Endothelial cell of umbilical vein (primary cell): Measurements from ENCODE around the gene INPP5B. TPM values are rescaled to one million over a fixed set of nuclear protein-coding genes. Genes with fewer than 3 reads are reported as not detected.

Experiments used
- BruUV-seq: library from RNA; stranded (reverse); fragments of 400-500 nt; replicated peaks from 2 replicates; lab custom pipeline; 2021; lab: Mats Ljungman, UMichigan
- CTCF ChIA-PET: fragments of 300-600, 350-600 bp; sonication (Branson Sonifier 250); formaldehyde crosslinking; loops from one replicate; lab custom pipeline; 2021; ENCODE audit warnings: antibody characterized with exemption, inconsistent platforms; lab: Charles Lee
- POLR2A ChIA-PET: fragments of 300-600, 350-600 bp; sonication (Branson Sonifier 250); formaldehyde crosslinking; loops from one replicate; lab custom pipeline; 2021; ENCODE audit warnings: antibody characterized with exemption, inconsistent platforms; lab: Charles Lee
- DNase-seq: peaks from one replicate; pipeline ENCODE4 v3.0.0-alpha.2; 2011; ENCODE audit warnings: low read depth, low spot score
- FAIRE-seq: peaks from 2 replicates; lab custom pipeline; 2011; peaks lifted over from hg19 to GRCh38; lab: Jason Lieb, UNC
- H2AFZ ChIP-seq: 2 replicates; pipeline ENCODE4 v1.6.0; 2012; ENCODE audit warnings: low read depth, low read length, control low read depth, inconsistent platforms
- H3K27ac ChIP-seq: 2 replicates; pipeline ENCODE4 v1.5.1; 2011; ENCODE audit warnings: low read depth, mild to moderate bottlenecking, control low read depth, low read length, moderate library complexity; ENCODE audit not compliant: insufficient read depth
- H3K27me3 ChIP-seq, 2 experiments: 2 replicates each; pipeline versions ENCODE4 v1.6.0 to v1.6.1; 2011; ENCODE audit warnings: low read length in 2 of 2, mixed read lengths in 1 of 2; ENCODE audit not compliant: control insufficient read depth in 2 of 2, insufficient read depth in 2 of 2
- H3K36me3 ChIP-seq, 2 experiments: 2 replicates in 1 of 2; 3 replicates in 1 of 2; pipeline ENCODE4 v1.5.1; 2011; ENCODE audit warnings: low read length in 2 of 2, mild to moderate bottlenecking in 1 of 2, moderate library complexity in 1 of 2; ENCODE audit not compliant: control insufficient read depth in 2 of 2, insufficient read depth in 2 of 2; ENCODE audit errors: extremely low read depth in 1 of 2
- H3K4me1 ChIP-seq: 3 replicates; pipeline ENCODE4 v1.5.1; 2011; ENCODE audit warnings: mild to moderate bottlenecking, low read length; ENCODE audit not compliant: control insufficient read depth, insufficient read depth; ENCODE audit errors: extremely low read depth
- H3K4me2 ChIP-seq: 2 replicates; pipeline ENCODE4 v1.6.1; 2011; ENCODE audit warnings: low read length, control low read depth, mixed read lengths; ENCODE audit not compliant: insufficient read depth
- H3K4me3 ChIP-seq, 3 experiments: fragments of 200-600 bp in 1 of 3; sonication (generic), shearing (Covaris generic) in 1 of 3; replicated peaks in 1 of 3; 2 replicates each; pipeline ENCODE4 v1.5.1; 2011 to 2016; ENCODE audit warnings: control low read depth in 3 of 3, low read length in 3 of 3, mild to moderate bottlenecking in 2 of 3, inconsistent platforms in 1 of 3, low read depth in 1 of 3, moderate library complexity in 1 of 3; ENCODE audit not compliant: insufficient read depth in 1 of 3
- H3K79me2 ChIP-seq: 2 replicates; pipeline ENCODE4 v1.6.0; 2012; ENCODE audit warnings: low read length, inconsistent platforms; ENCODE audit not compliant: control insufficient read depth, insufficient read depth
- H3K9ac ChIP-seq: replicated peaks from 2 replicates; pipeline ENCODE3; 2011; ENCODE audit warnings: low read length, control low read depth; ENCODE audit not compliant: insufficient read depth; ENCODE audit errors: extremely low read depth
- H3K9me1 ChIP-seq: replicated peaks from 3 replicates; pipeline ENCODE4 v1.6.0; 2011; ENCODE audit warnings: mild to moderate bottlenecking, low read length; ENCODE audit not compliant: control insufficient read depth, insufficient read depth; ENCODE audit errors: extremely low read depth
- H3K9me3 ChIP-seq: replicated peaks from 2 replicates; pipeline ENCODE4 v1.5.1; 2012; ENCODE audit warnings: low read length, inconsistent platforms; ENCODE audit not compliant: control insufficient read depth, insufficient read depth
- H4K20me1 ChIP-seq: replicated peaks from 2 replicates; pipeline ENCODE3; 2011; ENCODE audit warnings: mild to moderate bottlenecking, low read length; ENCODE audit not compliant: control insufficient read depth, insufficient read depth; ENCODE audit errors: extremely low read depth
- EZH2 ChIP-seq: IDR thresholded peaks from 2 replicates; pipeline ENCODE4 v1.6.1; 2012; ENCODE audit warnings: borderline replicate concordance, low read depth, mild to moderate bottlenecking, moderate library complexity, low read length, inconsistent platforms; ENCODE audit not compliant: severe bottlenecking
- FOS ChIP-seq: IDR thresholded peaks from 2 replicates; pipeline ENCODE4 v1.6.1; 2011; ENCODE audit warnings: mild to moderate bottlenecking, low read length, moderate library complexity, borderline replicate concordance; ENCODE audit not compliant: insufficient read depth
- GATA2 ChIP-seq: IDR thresholded peaks from 2 replicates; pipeline ENCODE4 v1.7.0; 2011; ENCODE audit warnings: low read depth, mild to moderate bottlenecking, moderate library complexity, mixed read lengths, low read length; ENCODE audit not compliant: insufficient read length, insufficient read depth
- JUN ChIP-seq: IDR thresholded peaks from 2 replicates; pipeline ENCODE4 v1.6.1; 2011; ENCODE audit warnings: borderline replicate concordance, low read depth; ENCODE audit not compliant: insufficient read length, insufficient read depth
- MYC ChIP-seq: IDR thresholded peaks from one replicate; pipeline ENCODE4 v1.6.1; 2011; ENCODE audit warnings: mild to moderate bottlenecking, low read depth, low read length
- POLR2A ChIP-seq: IDR thresholded peaks from 2 replicates; pipeline ENCODE4 v1.6.1; 2012; ENCODE audit warnings: low read depth, mild to moderate bottlenecking, control low read depth, low read length
- POLR2AphosphoS5 ChIP-seq: IDR thresholded peaks from 2 replicates; pipeline ENCODE4 v1.6.1; 2012; ENCODE audit warnings: low read depth, mild to moderate bottlenecking, control low read depth, low read length, moderate library complexity; ENCODE audit not compliant: insufficient read depth
- dilution Hi-C: fragments of 300-500 bp; cut with MboI; formaldehyde crosslinking; loops from one replicate; pipeline ENCODE4 v1.15.0; 2019; ENCODE audit warnings: low sequenced_read_pairs; ENCODE audit not compliant: extremely low pct_ligation_motif_present
- intact Hi-C: fragments of 100-400 bp; cut with micrococcal nuclease; formaldehyde crosslinking; loops from one replicate; pipeline ENCODE4 v1.10.0; 2022
- polyA plus RNA-seq, 4 experiments: library from polyadenylated mRNA; depleted of rRNA in 3 of 4; stranded (reverse) in 3 of 4; unstranded in 1 of 4; fragments of >200 nt; gene quantifications; 2 replicates each; pipeline versions ENCODE4 v1.2.1 to v1.2.3, GENCODE V29; 2011 to 2012; ENCODE audit warnings: missing spikeins in 1 of 4
- total RNA-seq: library from RNA; stranded (reverse); gene quantifications from 2 replicates; pipeline ENCODE4 v1.2.3, GENCODE V29; 2021
- TF ChIP-seq, protein P1 (sequence below), 2 donors: IDR thresholded peaks; 1 replicate in 1 of 2; 2 replicates in 1 of 2; pipeline ENCODE4 v1.5.1; 2011; ENCODE audit warnings: low read length in 2 of 2, mild to moderate bottlenecking in 2 of 2, moderate library complexity in 2 of 2, control low read depth in 1 of 2, inconsistent platforms in 1 of 2, low read depth in 1 of 2; ENCODE audit not compliant: insufficient read depth in 1 of 2; ENCODE audit errors: extremely low read depth in 1 of 2
- TF ChIP-seq, protein P2 (sequence below): IDR thresholded peaks from 2 replicates; pipeline ENCODE4 v1.6.1; 2011; ENCODE audit not compliant: insufficient read depth, insufficient read length

Gene INPP5B
- total and polyA plus RNA-seq, 2 donors (not counting 3 experiments of a cell fraction or from before 2014, with no cell fraction given) = 7.4 to 14.7 TPM

DNA sequence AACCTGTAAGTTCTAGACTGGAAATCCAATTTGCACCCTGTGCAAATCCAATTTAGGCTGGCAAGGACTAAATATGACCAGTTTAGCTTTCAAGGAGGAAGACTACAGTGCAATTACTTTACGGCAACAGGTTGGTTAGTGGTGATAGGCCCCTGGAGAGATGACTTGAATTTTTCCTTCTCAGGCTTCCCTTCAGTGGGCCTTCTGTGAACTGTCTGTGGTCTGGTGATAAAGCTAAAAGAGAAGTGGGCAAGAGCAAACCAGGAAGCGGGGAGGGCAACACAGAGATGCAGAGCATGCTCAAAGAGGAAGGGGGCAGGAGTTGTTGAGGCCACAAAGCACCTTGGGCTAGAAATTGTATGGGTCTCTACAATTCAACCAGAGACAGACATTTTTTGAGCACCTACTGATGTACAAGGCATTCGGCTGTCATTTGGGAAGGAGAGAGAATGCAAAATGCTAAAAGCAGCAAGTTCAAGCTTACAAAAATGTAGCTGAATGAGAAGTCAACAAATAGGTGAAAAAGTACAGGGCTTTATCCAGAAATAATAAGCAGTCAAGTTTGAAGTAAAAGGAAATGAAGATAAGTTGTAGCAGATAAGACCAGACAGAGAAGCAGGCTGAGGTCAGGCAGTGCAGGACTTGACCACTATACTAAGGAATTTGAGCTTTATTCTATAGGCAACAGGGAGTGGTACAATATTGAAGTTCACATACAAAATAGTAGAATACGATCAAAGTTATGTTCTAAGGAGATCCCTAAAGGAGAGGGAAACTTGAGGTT, 23.9 kb downstream of the INPP5B start:
- no peaks in the 10 kb centered on the region for H3K79me2 ChIP-seq
- no TSS peak for BruUV-seq
- dilution Hi-C loops = no loop called here

More for the DNA sequence above, 23.9 kb downstream of the INPP5B start:
- H3K27me3 ChIP-seq = no peaks in the 10 kb centered on the region
- H4K20me1 ChIP-seq = no peaks in the 10 kb centered on the region
- no peak overlapping the region for H3K27ac ChIP-seq
- FAIRE-seq = no peak
- no peaks in the 10 kb centered on the region for H3K4me1 ChIP-seq
- TF ChIP-seq JUN (no peak), POLR2AphosphoS5 (no peak), MYC (no peak), POLR2A (no peak), EZH2 (no peak), FOS (no peak), GATA2 (no peak)
- TF ChIP-seq, protein P1, sequence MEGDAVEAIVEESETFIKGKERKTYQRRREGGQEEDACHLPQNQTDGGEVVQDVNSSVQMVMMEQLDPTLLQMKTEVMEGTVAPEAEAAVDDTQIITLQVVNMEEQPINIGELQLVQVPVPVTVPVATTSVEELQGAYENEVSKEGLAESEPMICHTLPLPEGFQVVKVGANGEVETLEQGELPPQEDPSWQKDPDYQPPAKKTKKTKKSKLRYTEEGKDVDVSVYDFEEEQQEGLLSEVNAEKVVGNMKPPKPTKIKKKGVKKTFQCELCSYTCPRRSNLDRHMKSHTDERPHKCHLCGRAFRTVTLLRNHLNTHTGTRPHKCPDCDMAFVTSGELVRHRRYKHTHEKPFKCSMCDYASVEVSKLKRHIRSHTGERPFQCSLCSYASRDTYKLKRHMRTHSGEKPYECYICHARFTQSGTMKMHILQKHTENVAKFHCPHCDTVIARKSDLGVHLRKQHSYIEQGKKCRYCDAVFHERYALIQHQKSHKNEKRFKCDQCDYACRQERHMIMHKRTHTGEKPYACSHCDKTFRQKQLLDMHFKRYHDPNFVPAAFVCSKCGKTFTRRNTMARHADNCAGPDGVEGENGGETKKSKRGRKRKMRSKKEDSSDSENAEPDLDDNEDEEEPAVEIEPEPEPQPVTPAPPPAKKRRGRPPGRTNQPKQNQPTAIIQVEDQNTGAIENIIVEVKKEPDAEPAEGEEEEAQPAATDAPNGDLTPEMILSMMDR (IDR thresholded peaks at IDR 0.05; ENCODE audit: extremely low read depth in 1 of 2, insufficient read depth in 1 of 2, low read depth in 1 of 2, low read length in 2 of 2) = no peak
- TF ChIP-seq, protein P2, sequence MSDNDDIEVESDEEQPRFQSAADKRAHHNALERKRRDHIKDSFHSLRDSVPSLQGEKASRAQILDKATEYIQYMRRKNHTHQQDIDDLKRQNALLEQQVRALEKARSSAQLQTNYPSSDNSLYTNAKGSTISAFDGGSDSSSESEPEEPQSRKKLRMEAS = no peak
- H3K9ac ChIP-seq = no peak overlapping the region
- H3K36me3 ChIP-seq = peaks cover 0 to under 1% of the 10 kb centered on the region in 2 experiments
- ChIA-PET POLR2A (no interaction called here), CTCF (interaction anchor here (1.2 to 1.8 kb wide), 2 partner anchors 9 to 63 kb away, joined by 5 read pairs; partner anchors contain the start of gene MTF1)
- H2AFZ ChIP-seq = no peak overlapping the region
- intact Hi-C loops = no loop called here
- H3K9me3 ChIP-seq = no peaks in the 10 kb centered on the region
- DNase-seq = no peak
- H3K9me1 ChIP-seq = no peaks in the 10 kb centered on the region
- H3K4me3 ChIP-seq = no peak overlapping the region
- no peak overlapping the region for H3K4me2 ChIP-seq
